ENCODE results near the gene DUOX2. TPM values are rescaled to one million over a fixed set of nuclear protein-coding genes. Genes with fewer than 3 reads are reported as not detected.
"Not testable (repeated sequence)": the region's sequence is repeated elsewhere in the genome, so short reads cannot be mapped to it uniquely, and the experiment has no call there.

Gene DUOX2
- total and polyA plus RNA-seq, 3 donors from 2014 or later = 1.2 to 4.8 (median 2.6) TPM

DNA sequence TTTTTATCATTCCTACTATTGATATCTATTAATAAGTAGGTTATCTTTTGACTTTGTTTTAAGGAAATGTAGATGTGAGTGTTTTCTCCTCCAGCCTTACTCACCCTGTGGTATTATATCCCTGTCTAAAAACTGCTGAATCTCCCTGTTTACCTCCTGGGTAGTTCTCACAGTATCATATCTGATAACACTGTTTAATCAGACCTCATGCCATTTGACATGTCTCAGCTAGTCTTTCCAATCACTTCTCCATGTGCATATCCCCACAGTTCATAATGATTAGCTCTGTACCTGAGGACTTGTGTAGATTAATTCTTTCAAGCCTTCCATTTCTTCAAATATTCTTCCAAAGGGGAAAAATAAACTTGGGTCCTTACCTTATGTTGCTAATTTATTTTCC, 30.7 kb downstream of the DUOX2 start:
- Histone ChIP-seq H3K27ac (no peak overlapping the region), H3K4me1 (no peaks in the 10 kb centered on the region)
- intact Hi-C loops (cut with DNase I; ENCODE audit: low total_unique reads) = no loop called here

DNA sequence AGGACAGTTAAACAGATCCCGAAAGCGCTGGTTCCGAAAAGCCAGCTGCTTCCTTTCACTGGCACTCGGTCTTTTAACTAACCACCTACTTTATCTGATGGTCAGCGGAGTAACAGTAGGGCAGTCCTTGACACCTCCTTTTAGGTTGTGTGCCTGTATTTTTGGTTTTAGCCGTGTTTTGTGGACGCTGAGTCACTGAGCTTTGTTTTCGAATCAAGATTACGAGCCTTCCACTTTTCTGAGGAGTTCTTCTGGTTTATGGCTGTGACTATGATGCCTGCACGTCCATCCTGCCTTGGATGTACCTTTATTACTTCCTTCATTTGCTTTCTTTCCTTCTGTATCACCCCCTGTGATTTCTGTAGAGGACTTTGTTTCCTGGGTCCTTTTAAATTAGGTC, 31.6 kb downstream of the DUOX2 start:
- DNase-seq; H3K27me3 ChIP-seq; intact Hi-C loops (cut with DNase I; ENCODE audit: low total_unique reads); H3K4me3 ChIP-seq; H3K4me1 ChIP-seq; H3K9me3 ChIP-seq; H3K27ac ChIP-seq; H3K36me3 ChIP-seq (ENCODE audit: low read depth, missing control alignments): not testable (repeated sequence)
- WGBS, 2 donors = 51 to 66% methylated on average over 5 to 7 of the region's 10 CpGs

More for the DNA sequence above, 30.7 kb downstream of the DUOX2 start:
- no peaks in the 10 kb centered on the region for H3K27me3 ChIP-seq
- no peak for DNase-seq
- H3K36me3 ChIP-seq (ENCODE audit: low read depth, missing control alignments) = no peaks in the 10 kb centered on the region
- no peak overlapping the region for H3K4me3 ChIP-seq
- no peak for TF ChIP-seq POLR2A (IDR thresholded peaks at IDR 0.05)
- TF ChIP-seq, protein P1, sequence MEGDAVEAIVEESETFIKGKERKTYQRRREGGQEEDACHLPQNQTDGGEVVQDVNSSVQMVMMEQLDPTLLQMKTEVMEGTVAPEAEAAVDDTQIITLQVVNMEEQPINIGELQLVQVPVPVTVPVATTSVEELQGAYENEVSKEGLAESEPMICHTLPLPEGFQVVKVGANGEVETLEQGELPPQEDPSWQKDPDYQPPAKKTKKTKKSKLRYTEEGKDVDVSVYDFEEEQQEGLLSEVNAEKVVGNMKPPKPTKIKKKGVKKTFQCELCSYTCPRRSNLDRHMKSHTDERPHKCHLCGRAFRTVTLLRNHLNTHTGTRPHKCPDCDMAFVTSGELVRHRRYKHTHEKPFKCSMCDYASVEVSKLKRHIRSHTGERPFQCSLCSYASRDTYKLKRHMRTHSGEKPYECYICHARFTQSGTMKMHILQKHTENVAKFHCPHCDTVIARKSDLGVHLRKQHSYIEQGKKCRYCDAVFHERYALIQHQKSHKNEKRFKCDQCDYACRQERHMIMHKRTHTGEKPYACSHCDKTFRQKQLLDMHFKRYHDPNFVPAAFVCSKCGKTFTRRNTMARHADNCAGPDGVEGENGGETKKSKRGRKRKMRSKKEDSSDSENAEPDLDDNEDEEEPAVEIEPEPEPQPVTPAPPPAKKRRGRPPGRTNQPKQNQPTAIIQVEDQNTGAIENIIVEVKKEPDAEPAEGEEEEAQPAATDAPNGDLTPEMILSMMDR (IDR thresholded peaks at IDR 0.05) = no peak
- no peaks in the 10 kb centered on the region for H3K9me3 ChIP-seq

DNA sequence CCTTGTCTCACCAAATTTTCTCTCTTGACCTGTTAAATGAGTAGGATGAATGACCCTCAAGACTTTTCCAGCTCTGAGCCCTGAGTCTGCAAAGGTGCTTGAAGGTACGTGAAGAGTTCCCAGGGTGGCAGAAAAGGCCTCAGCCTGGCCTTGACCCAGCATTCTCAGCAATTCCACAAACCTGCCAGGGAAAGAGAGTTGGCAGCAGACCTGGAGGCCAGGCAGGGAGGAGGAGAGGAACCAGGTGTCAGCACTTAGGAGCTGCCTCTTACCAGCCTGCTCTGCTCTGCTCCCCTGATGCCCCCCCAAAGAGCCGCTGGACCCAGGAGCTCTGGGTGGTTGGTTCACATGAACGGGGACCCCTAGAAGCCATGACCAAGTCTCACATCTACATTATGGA, 33.4 kb downstream of the DUOX2 start:
- DNase-seq; intact Hi-C loops (cut with DNase I; ENCODE audit: low total_unique reads); H3K27me3 ChIP-seq; H3K4me3 ChIP-seq; H3K27ac ChIP-seq; H3K36me3 ChIP-seq (ENCODE audit: low read depth, missing control alignments); H3K4me1 ChIP-seq; H3K9me3 ChIP-seq: not testable (repeated sequence)
- 71 to 79% methylated on average over 2 to 3 of the region's 3 CpGs for WGBS, 2 donors

DNA sequence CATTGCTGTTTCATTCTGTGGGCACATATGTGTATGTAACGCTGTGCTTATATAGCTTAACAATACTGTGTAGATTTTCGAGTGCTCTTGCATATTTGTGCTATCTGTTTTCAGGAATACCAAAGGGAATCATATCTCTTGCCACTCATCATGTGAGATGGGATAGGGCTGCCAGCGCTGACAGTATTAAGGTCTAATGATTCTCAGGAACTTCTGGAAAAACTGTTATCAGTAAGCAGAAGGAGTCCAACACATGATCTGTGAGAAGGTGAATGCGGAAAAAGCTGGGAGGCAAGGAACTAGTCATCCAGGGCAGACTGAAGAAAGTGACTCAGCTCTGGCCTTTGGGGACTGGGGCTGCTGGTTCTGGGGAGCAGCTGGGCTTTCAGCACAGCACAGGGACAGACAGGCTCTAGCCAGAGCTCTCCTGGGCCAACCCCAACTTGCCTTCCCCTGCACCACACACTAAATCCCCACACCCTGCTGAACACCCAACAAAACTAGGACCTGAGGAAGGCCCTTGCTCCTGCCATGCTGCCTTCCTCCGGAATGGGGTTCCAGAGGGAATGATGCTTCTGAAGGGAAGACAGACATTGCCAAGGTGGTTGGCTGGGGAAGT, 34.2 kb downstream of the DUOX2 start:
- H3K4me3 ChIP-seq; H3K36me3 ChIP-seq (ENCODE audit: low read depth, missing control alignments); H3K9me3 ChIP-seq; H3K4me1 ChIP-seq; DNase-seq; H3K27me3 ChIP-seq; intact Hi-C loops (cut with DNase I; ENCODE audit: low total_unique reads); H3K27ac ChIP-seq: not testable (repeated sequence)
- WGBS, 2 donors = 71 to 73% methylated on average over 5 of the region's 5 CpGs

DNA sequence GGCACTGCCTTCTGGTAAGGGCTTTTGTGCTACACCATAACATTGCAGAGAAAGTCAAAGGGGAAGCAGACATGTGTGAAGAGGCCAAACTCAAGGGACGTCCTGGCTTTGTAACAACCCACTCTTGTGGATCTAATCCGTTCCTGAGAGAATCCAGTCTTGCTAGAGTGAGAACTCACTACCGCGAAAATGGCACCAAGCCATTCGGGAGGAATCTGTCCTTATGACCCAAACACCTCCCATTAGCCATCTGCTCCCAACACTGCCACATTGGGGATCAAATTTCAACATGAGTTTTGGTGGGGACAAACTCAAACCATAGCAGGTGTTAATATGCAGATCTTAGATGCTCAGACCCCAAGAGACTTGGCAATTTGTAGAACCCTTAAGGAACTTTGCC, 34.8 kb downstream of the DUOX2 start:
- H3K36me3 ChIP-seq (ENCODE audit: low read depth, missing control alignments); H3K4me3 ChIP-seq; DNase-seq; H3K27me3 ChIP-seq; H3K9me3 ChIP-seq; H3K27ac ChIP-seq; intact Hi-C loops (cut with DNase I; ENCODE audit: low total_unique reads); H3K4me1 ChIP-seq: not testable (repeated sequence)
- 67 to 71% methylated on average over 5 of the region's 5 CpGs for WGBS, 2 donors

DNA sequence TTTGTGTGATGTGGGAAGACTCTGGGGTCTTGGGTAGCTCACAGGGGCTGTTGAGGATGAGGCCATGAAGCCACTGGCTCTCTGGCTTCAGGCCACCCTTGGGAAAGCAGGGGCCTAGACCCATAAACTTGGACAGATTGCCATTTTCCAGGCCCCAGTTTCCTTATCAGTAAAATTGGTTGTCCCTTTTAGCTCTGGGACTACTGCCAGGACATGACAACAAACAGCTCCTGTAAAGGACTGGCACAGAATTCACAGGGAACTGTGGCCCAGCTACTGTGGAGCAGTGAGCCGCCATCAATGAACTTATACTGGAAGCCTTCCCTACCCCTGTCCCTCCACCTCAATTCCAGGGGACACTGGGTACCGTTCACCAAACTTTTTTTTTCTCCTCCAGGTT, 36.6 kb downstream of the DUOX2 start:
- WGBS, 2 donors = 58 to 75% methylated on average over 2 of the region's 2 CpGs
- H3K4me3 ChIP-seq; H3K4me1 ChIP-seq; H3K36me3 ChIP-seq (ENCODE audit: low read depth, missing control alignments); H3K9me3 ChIP-seq; H3K27me3 ChIP-seq; H3K27ac ChIP-seq; intact Hi-C loops (cut with DNase I; ENCODE audit: low total_unique reads): not testable (repeated sequence)
- peak; percentile 32 for DNase-seq

DNA sequence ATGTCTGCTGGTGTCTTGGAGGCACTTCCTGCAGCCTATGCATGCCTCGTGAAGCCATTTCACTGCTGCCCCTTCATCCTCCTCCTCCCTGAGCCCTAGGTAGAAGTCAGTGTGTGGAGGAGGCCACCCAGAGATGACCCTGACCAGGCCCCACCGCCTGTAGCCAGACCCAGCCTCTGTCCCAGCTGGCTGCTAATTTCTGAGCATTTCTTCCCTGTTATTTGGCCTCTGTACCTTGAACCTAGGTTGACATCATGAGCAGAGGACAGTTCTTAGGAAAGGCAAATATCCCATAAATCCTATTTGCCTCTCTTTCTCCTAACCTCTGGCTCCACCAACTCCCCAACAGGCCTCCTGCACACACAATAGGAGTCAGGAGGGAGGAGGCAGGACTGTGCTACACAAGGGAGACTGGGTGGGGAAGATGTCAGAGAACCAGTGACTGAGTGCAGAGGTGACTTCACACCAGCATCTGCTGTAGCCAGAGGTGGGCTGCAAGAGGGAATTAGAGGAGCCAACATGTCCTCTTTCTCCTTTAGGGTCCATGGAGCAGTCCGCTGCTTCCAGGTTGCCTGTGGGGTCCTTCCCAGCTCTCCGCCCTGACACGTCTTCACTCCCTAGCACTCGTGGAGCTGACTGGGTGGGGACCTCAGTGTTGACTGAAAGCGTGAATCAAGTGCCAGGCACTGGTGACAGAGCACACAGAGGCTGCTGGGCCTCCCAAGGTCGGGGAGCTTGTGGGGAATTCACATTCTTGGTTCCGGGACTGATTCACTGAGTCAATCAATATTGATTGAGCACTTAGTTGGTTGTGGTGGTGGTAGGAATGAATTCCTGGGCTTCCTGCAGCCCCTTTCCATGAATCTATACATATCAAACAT, 38.3 kb downstream of the DUOX2 start:
- H3K36me3 ChIP-seq (ENCODE audit: low read depth, missing control alignments); H3K4me3 ChIP-seq; H3K27me3 ChIP-seq; H3K9me3 ChIP-seq; H3K27ac ChIP-seq; H3K4me1 ChIP-seq; DNase-seq; intact Hi-C loops (cut with DNase I; ENCODE audit: low total_unique reads): not testable (repeated sequence)
- WGBS, 2 donors = 40% methylated on average over 1 of the region's 9 CpGs; no CpG with 5 or more reads in 1 of the 2 donors

DNA sequence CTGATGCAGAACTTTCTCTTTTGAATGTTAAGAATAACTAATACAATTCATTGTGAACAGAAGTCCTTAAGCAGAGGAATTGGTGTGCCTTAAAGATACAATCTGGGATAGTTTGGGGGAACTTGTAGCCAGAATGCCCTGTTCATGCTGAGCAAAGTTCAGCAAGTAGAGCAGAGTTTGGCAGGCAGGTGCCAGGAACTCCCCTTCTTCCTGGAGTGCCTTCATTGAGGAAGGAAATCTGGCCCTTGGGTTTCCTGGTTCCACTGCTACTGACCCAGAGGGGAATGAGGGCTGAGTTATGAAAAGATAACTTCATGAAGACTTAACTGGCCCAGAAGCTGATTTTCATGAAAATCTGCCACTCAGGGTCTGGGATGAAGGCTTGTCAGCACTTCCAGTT, 40.4 kb downstream of the DUOX2 start:
- DNase-seq; H3K4me1 ChIP-seq; H3K36me3 ChIP-seq (ENCODE audit: low read depth, missing control alignments); H3K27ac ChIP-seq; H3K27me3 ChIP-seq; H3K9me3 ChIP-seq; H3K4me3 ChIP-seq; intact Hi-C loops (cut with DNase I; ENCODE audit: low total_unique reads): not testable (repeated sequence)

DNA sequence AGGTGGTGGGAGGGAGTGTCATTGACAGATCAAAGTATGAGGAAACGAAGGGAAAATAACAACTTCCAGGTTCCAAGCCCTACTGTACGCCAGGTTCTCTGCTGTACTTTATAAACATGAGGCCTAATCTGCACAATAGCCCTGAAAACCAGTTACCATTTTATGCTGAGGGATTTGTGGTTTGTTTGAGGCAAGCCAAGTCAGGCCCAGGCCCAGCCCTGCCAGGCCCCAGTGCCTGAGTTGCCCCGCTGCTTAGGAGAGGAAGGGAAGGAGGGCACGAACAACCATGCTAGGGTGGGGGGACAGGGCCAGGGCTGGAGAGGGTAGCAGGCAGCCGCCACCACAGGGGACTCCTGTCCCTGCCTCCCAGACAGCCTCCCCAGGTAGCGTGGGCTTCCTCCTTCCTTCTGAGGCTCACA, 44.0 kb downstream of the DUOX2 start:
- H3K4me3 ChIP-seq; H3K27ac ChIP-seq; H3K9me3 ChIP-seq; H3K4me1 ChIP-seq; H3K27me3 ChIP-seq; H3K36me3 ChIP-seq (ENCODE audit: low read depth, missing control alignments); DNase-seq; intact Hi-C loops (cut with DNase I; ENCODE audit: low total_unique reads): not testable (repeated sequence)
- WGBS, 2 donors = 72 to 90% methylated on average over 2 to 4 of the region's 6 CpGs

Data from testis (tissue), 3 donors.